ENCODE results near the gene AUNIP.

AUNIP gene, protein sequence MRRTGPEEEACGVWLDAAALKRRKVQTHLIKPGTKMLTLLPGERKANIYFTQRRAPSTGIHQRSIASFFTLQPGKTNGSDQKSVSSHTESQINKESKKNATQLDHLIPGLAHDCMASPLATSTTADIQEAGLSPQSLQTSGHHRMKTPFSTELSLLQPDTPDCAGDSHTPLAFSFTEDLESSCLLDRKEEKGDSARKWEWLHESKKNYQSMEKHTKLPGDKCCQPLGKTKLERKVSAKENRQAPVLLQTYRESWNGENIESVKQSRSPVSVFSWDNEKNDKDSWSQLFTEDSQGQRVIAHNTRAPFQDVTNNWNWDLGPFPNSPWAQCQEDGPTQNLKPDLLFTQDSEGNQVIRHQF

DNA sequence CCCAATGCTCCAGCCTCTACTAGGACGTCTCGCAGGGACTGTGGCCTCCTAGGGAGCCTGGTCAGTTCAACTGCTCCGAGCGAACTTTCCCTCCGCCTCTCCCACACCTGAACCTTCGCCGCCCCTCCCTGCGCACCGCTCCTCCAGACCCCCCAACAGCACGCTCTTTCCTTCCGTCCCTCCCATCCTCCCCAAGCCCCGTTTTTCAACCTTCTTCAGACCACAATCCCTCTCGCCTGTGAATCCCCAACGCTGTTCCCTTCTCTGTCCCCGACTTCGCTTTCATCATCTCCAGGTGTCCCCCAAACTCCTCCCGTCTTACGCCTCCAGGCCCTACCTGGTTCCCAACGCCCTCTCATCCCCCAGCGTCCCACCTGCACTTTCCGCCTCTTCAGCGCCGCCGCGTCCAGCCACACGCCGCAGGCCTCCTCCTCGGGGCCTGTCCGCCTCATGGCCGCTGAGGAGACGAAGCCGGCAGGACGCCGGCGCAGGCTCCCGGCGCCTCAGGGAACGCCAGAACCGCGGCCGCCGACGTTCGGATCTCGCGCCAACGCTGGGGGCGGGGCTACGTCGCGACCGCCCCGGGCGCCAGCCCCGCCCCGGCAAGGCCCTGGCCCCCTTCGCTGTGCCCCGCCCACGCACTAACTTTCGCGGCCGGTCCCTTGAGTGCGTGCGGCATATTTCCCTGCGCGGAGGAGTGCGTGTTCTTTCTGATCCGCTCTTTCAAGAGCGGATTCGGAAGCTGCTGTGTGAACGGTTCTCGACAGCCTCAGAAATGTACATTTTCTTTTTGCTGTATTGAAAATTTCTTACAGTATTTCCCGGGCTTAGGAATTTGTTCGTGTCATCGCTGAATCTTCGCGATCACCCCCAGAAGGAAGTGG is at the start of gene AUNIP:
AUNIP (minus strand) TSS at position 552 of the 884 bp plus-strand sequence; CDS start at position 452, 100 bp downstream.
- Histone ChIP-seq H3K9ac (ENCODE audit: insufficient read length, low read depth) (peak within 1 kb of the TSS; percentile 96), H3K27me3 (ENCODE audit: insufficient read depth, insufficient read length) (no peaks in the 10 kb centered on the region), H3K4me3 (ENCODE audit: insufficient read length, low read depth) (peak within 1 kb of the TSS; percentile 96), H3K4me1 (ENCODE audit: insufficient read depth, insufficient read length) (peaks cover 11% of the 10 kb centered on the region), H3K36me3 (ENCODE audit: insufficient read depth, insufficient read length, low read length) (peaks cover 22% of the 10 kb centered on the region), H3K9me3 (ENCODE audit: insufficient read depth, low read length) (no peaks in the 10 kb centered on the region)
- DNase-seq (ENCODE audit: low read depth, low spot score), result peak; percentile 85
- TF ChIP-seq ZNF274 (IDR thresholded peaks at IDR 0.05; ENCODE audit: low read depth, low read length) (no peak), SUZ12 (IDR thresholded peaks at IDR 0.05; ENCODE audit: extremely low read depth, insufficient read depth, insufficient read length) (no peak), YY1 (IDR thresholded peaks at IDR 0.05; ENCODE audit: insufficient read depth, insufficient read length) (no peak)

DNA sequence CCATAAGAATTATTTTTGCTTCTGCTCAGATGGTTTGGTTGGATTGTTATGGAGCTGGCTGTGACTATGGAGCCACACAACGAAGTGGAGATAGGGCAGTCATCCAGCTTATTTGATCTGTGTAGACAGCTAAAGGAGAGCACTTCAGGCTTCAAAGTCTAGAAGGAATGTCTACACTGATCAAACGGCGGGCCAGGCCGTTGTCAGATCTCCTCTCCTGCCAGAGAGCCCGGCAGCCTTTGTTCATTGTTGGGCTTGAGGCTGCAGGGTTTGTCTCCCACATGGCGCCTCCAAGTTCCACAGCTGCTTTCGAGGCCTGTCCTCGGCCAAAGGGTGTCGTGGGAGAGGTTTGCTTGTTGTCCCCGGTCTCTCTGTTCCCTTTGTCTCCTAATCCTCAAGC is 49.8 kb upstream of the AUNIP start:
- no peak overlapping the region for H3K4me3 ChIP-seq (ENCODE audit: insufficient read length, low read depth)
- H3K27me3 ChIP-seq (ENCODE audit: insufficient read depth, insufficient read length), result peaks cover 12% of the 10 kb centered on the region
- TF ChIP-seq SUZ12 (IDR thresholded peaks at IDR 0.05; ENCODE audit: extremely low read depth, insufficient read depth, insufficient read length), result no peak
- TF ChIP-seq YY1 (IDR thresholded peaks at IDR 0.05; ENCODE audit: insufficient read depth, insufficient read length), result no peak
- TF ChIP-seq ZNF274 (IDR thresholded peaks at IDR 0.05; ENCODE audit: low read depth, low read length), result no peak
- peaks cover 6% of the 10 kb centered on the region for H3K36me3 ChIP-seq (ENCODE audit: insufficient read depth, insufficient read length, low read length)
- DNase-seq (ENCODE audit: low read depth, low spot score), result no peak
- H3K9ac ChIP-seq (ENCODE audit: insufficient read length, low read depth), result no peak overlapping the region
- 0 out of 2 replicates have a peak, but pooled peaks cover 4% of the 10 kb centered on the region for H3K9me3 ChIP-seq (ENCODE audit: insufficient read depth, low read length)
- peaks cover 4% of the 10 kb centered on the region for H3K4me1 ChIP-seq (ENCODE audit: insufficient read depth, insufficient read length)

DNA sequence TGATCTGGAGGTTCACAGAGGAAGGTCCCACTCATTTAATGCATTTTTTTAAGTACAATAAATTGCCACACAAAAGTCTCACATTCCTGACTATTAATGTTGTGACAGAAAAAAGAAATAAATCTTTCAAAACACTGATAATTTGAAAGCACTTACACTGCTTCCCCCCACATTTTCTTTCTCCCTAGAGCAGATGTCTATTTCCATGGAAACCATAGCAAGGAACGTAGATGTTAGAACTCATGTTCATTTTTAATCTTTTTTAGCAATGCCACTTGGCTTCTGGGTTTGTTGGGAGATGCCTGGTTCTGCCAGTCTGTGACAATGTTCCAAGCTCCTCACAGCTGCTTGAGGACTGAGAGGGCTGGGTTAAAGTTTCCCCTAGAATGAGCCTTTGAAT is 48.9 kb upstream of the AUNIP start:
- Histone ChIP-seq H3K36me3 (ENCODE audit: insufficient read depth, insufficient read length, low read length) (peaks cover 15% of the 10 kb centered on the region), H3K4me3 (ENCODE audit: insufficient read length, low read depth) (no peak overlapping the region), H3K9ac (ENCODE audit: insufficient read length, low read depth) (no peak overlapping the region), H3K27me3 (ENCODE audit: insufficient read depth, insufficient read length) (peaks cover 12% of the 10 kb centered on the region), H3K9me3 (ENCODE audit: insufficient read depth, low read length) (0 out of 2 replicates have a peak, but pooled peaks cover 4% of the 10 kb centered on the region), H3K4me1 (ENCODE audit: insufficient read depth, insufficient read length) (peaks cover 4% of the 10 kb centered on the region)
- TF ChIP-seq ZNF274 (IDR thresholded peaks at IDR 0.05; ENCODE audit: low read depth, low read length) (no peak), YY1 (IDR thresholded peaks at IDR 0.05; ENCODE audit: insufficient read depth, insufficient read length) (no peak)
- no peak for DNase-seq (ENCODE audit: low read depth, low spot score)

DNA sequence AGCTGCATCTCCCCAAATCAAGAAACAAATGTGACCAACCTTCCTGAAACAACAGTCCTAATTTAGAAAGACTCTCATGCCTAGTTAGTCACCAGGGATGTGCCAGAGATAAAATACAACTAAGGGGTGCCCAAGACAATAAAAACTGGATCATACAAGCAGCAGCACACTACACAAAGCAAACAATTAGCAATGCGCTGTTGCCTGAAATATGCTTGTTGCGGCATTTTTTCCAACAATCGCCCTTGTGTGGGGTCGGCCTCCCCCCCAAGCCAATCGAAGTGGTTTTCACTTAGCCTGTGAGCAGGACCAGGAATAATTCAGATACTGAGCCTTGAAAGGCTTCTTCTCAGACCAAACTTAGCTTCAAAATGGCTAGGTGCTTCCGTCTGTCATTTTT is 48.3 kb upstream of the AUNIP start:
- TF ChIP-seq YY1 (IDR thresholded peaks at IDR 0.05; ENCODE audit: insufficient read depth, insufficient read length), result no peak
- no peak for TF ChIP-seq ZNF274 (IDR thresholded peaks at IDR 0.05; ENCODE audit: low read depth, low read length)
- no peak for TF ChIP-seq SUZ12 (IDR thresholded peaks at IDR 0.05; ENCODE audit: extremely low read depth, insufficient read depth, insufficient read length)
- Histone ChIP-seq H3K4me3 (ENCODE audit: insufficient read length, low read depth) (no peak overlapping the region), H3K4me1 (ENCODE audit: insufficient read depth, insufficient read length) (peaks cover 4% of the 10 kb centered on the region), H3K9ac (ENCODE audit: insufficient read length, low read depth) (no peak overlapping the region), H3K36me3 (ENCODE audit: insufficient read depth, insufficient read length, low read length) (peaks cover 20% of the 10 kb centered on the region), H3K9me3 (ENCODE audit: insufficient read depth, low read length) (0 out of 2 replicates have a peak, but pooled peaks cover 3% of the 10 kb centered on the region), H3K27me3 (ENCODE audit: insufficient read depth, insufficient read length) (peaks cover 12% of the 10 kb centered on the region)
- no peak for DNase-seq (ENCODE audit: low read depth, low spot score)

DNA sequence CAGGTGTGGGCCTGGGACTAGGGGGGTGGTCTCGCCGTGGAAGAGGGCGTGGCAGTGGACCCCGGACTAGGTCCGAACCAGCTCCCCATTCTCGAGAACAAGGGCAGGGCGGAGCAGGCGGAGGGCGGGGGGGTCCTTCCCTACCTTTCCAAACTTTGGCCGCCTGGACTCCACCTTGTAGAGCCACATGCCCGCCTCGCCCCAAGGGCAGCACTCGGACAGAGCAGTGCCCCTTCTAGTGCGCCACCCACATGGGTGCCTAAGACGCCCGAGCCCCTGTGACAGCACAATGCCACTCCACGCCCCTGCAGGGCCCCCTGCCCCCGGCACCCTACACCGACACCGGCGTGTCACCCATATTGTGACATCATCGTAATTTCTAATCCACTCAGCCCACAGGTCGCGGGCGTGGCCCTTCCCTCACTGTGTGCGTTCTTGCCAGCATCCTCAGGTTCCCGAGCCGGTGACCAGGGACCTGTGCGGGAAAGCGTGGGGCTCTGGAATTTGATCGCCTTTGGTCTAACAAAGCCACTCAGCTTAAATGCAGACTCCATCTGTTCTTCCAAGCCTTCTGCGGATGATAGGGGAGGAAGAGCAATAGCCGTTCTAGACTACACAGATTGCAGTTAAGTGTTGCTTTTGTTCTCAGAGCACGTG is 47.5 kb upstream of the AUNIP start:
- peaks cover 28% of the 10 kb centered on the region for H3K36me3 ChIP-seq (ENCODE audit: insufficient read depth, insufficient read length, low read length)
- H3K9ac ChIP-seq (ENCODE audit: insufficient read length, low read depth), result peak overlapping the region; percentile 93
- H3K9me3 ChIP-seq (ENCODE audit: insufficient read depth, low read length), result no peaks in the 10 kb centered on the region
- H3K4me3 ChIP-seq (ENCODE audit: insufficient read length, low read depth), result peak overlapping the region; percentile 74
- DNase-seq (ENCODE audit: low read depth, low spot score), result no peak
- TF ChIP-seq YY1 (IDR thresholded peaks at IDR 0.05; ENCODE audit: insufficient read depth, insufficient read length), result no peak
- TF ChIP-seq ZNF274 (IDR thresholded peaks at IDR 0.05; ENCODE audit: low read depth, low read length), result no peak
- no peak for TF ChIP-seq SUZ12 (IDR thresholded peaks at IDR 0.05; ENCODE audit: extremely low read depth, insufficient read depth, insufficient read length)
- H3K27me3 ChIP-seq (ENCODE audit: insufficient read depth, insufficient read length), result peaks cover 12% of the 10 kb centered on the region
- H3K4me1 ChIP-seq (ENCODE audit: insufficient read depth, insufficient read length), result peaks cover 4% of the 10 kb centered on the region

DNA sequence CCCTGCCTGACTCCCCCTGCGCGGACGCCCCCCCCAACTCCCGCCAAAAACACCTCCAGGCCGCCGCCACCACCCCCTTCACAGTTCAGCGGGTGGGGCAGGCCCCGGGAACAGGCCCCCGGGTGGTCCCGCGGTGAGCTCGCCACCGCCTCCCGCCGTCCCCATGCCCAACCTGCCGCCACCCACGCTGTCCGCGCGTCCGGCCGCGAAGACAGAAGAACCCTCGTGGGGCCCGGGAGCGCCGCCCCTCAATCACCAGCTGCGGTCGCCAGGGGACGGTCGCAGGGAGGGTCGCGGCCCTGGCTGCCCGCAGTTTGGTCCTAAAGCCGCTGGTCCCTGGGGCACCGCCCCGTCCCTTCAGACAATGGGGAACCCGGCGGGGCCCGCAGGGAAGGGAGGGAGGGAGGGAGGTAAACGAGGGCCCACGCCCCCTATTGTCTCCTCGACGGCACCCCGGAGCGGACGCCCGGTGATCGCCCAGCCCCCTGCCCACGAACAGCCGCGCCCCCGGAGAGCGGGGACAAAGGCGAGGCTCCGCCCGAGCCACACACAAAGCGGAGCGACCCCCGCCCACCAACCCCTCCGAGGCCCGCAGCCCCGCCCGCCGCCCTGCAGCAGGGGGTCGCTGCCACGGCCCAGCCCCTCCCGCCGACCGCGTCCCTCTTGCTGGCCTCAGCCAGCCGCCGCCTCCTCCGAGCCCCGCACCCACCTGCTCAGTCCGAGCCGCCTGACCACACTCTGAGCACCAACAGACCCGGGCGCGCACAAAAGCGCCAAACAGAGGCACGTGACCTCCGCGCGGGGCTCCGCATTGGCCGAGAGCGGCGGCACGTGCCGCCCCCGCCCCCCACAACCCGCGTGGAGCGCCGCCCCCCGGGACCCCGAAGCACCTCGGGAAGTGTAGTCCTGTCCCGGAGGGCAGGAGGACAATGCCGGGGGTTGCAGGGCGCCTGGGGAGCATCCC is 46.7 kb upstream of the AUNIP start, which contains the start of gene STMN1:
STMN1 (minus strand) TSS at position 740 of the 964 bp plus-strand sequence. CDS start 1,743 bp downstream, outside the sequence.
- peak within 1 kb of the TSS; percentile 74 for H3K4me3 ChIP-seq (ENCODE audit: insufficient read length, low read depth)
- H3K27me3 ChIP-seq (ENCODE audit: insufficient read depth, insufficient read length), result peaks cover 12% of the 10 kb centered on the region
- no peaks in the 10 kb centered on the region for H3K9me3 ChIP-seq (ENCODE audit: insufficient read depth, low read length)
- peak; percentile 98 for DNase-seq (ENCODE audit: low read depth, low spot score)
- peaks cover 4% of the 10 kb centered on the region for H3K4me1 ChIP-seq (ENCODE audit: insufficient read depth, insufficient read length)
- peak within 1 kb of the TSS; percentile 93 for H3K9ac ChIP-seq (ENCODE audit: insufficient read length, low read depth)
- H3K36me3 ChIP-seq (ENCODE audit: insufficient read depth, insufficient read length, low read length), result peaks cover 37% of the 10 kb centered on the region
- TF ChIP-seq YY1 (IDR thresholded peaks at IDR 0.05; ENCODE audit: insufficient read depth, insufficient read length) (no peak), ZNF274 (IDR thresholded peaks at IDR 0.05; ENCODE audit: low read depth, low read length) (no peak), SUZ12 (IDR thresholded peaks at IDR 0.05; ENCODE audit: extremely low read depth, insufficient read depth, insufficient read length) (no peak)
